ENCODE data around the gene TDP1.

Gene TDP1

GRCh38 chr14:89947344-89947743 is 8.4 kb upstream of the TDP1 start:
- no peak for DNase-seq

- no peak for DNase-seq
These were observed 3.2 kb upstream of the TDP1 start for GRCh38 chr14:89952576-89952975.

- DNase-seq: no peak
These were observed 2.1 kb upstream of the TDP1 start for GRCh38 chr14:89953602-89954001.

- DNase-seq: peak; percentile 99
These were observed 1.4 kb upstream of the TDP1 start, which contains the start of gene EFCAB11 for GRCh38 chr14:89954070-89955021. Gene EFCAB11 (minus strand): TSS chr14:89954730. CDS start chr14:89954660, 70 bp downstream.

- DNase-seq: no peak
These were observed 544 bp upstream of the TDP1 start for GRCh38 chr14:89955022-89955744.

- DNase-seq: no peak
These were observed 908 bp downstream of the TDP1 start for GRCh38 chr14:89956661-89957009.

GRCh38 chr14:89957376-89957775 is 1.6 kb downstream of the TDP1 start:
- DNase-seq: no peak

- DNase-seq: no peak
These were observed 2.1 kb downstream of the TDP1 start for GRCh38 chr14:89957791-89958190.

GRCh38 chr14:89958966-89959365 is 3.2 kb downstream of the TDP1 start:
- DNase-seq: no peak

- DNase-seq: no peak
These were observed 4.2 kb downstream of the TDP1 start for GRCh38 chr14:89959853-89960445.

- DNase-seq: no peak
These were observed 5.2 kb downstream of the TDP1 start for GRCh38 chr14:89960914-89961313.

- no peak for DNase-seq
These were observed 7.7 kb downstream of the TDP1 start for GRCh38 chr14:89963288-89963978.

GRCh38 chr14:89965839-89966238 is 10.1 kb downstream of the TDP1 start:
- no peak for DNase-seq

- peak; percentile 9 for DNase-seq
These were observed 17.6 kb downstream of the TDP1 start for GRCh38 chr14:89973234-89973823.

- DNase-seq: no peak
These were observed 21.9 kb downstream of the TDP1 start for GRCh38 chr14:89977668-89978067.

GRCh38 chr14:89978656-89979055 is 22.9 kb downstream of the TDP1 start:
- no peak for DNase-seq

GRCh38 chr14:89983375-89983774 is 27.6 kb downstream of the TDP1 start:
- no peak for DNase-seq

GRCh38 chr14:89986462-89987160 is 30.9 kb downstream of the TDP1 start:
- no peak for DNase-seq

GRCh38 chr14:89987161-89987475 is 31.4 kb downstream of the TDP1 start:
- no peak for DNase-seq

- no peak for DNase-seq
These were observed 33.1 kb downstream of the TDP1 start for GRCh38 chr14:89988787-89989186.

- DNase-seq: no peak
These were observed 34.5 kb downstream of the TDP1 start for GRCh38 chr14:89990218-89990617.

GRCh38 chr14:89990623-89991275 is 35.0 kb downstream of the TDP1 start:
- DNase-seq: no peak
